NCI-H1417 (cell line): ENCODE results near the gene LHPP.
"Not testable (repeated sequence)": the region's sequence is repeated elsewhere in the genome, so short reads cannot be mapped to it uniquely, and the experiment has no call there.

ENCODE experiments used
- DNase-seq, 3 experiments: peaks; one replicate each; lab custom pipeline; 2025; lab: John Stamatoyannopoulos, UW

LHPP gene

GRCh38 chr10:124461642-124462347 lies at the start of gene LHPP:
LHPP (plus strand) TSS chr10:124461823; CDS start chr10:124461863, 40 bp downstream.
- DNase-seq: peak; percentile 68 to 88 (median 79)

- no peak for DNase-seq
These were observed 47.5 kb upstream of the LHPP start for GRCh38 chr10:124414076-124414475.

GRCh38 chr10:124415210-124415609 lies 46.4 kb upstream of the LHPP start:
- DNase-seq: no peak

- no peak for DNase-seq
These were observed 44.9 kb upstream of the LHPP start for GRCh38 chr10:124416733-124417132.

GRCh38 chr10:124417895-124418725 lies 43.5 kb upstream of the LHPP start:
- peak; percentile 21 to 71 (median 69) for DNase-seq

GRCh38 chr10:124418726-124419501 lies 42.7 kb upstream of the LHPP start, which contains the start of gene OAT:
OAT (minus strand) TSS chr10:124418923; CDS start chr10:124412171, 6,752 bp downstream.
- peak; percentile 91 to 96 (median 95) for DNase-seq

GRCh38 chr10:124419635-124420034 lies 42.0 kb upstream of the LHPP start:
- no peak for DNase-seq

GRCh38 chr10:124420254-124420653 lies 41.4 kb upstream of the LHPP start:
- DNase-seq: no peak

GRCh38 chr10:124422742-124423141 lies 38.9 kb upstream of the LHPP start:
- no peak for DNase-seq

- no peak for DNase-seq
These were observed 37.8 kb upstream of the LHPP start for GRCh38 chr10:124423813-124424212.

GRCh38 chr10:124425227-124425962 lies 36.2 kb upstream of the LHPP start:
- no peak for DNase-seq

- peak in 1 of 3 experiments; percentile 1 for DNase-seq
These were observed 33.3 kb upstream of the LHPP start for GRCh38 chr10:124428207-124428777.

- no peak for DNase-seq
These were observed 32.0 kb upstream of the LHPP start for GRCh38 chr10:124429576-124429975.

- DNase-seq: no peak
These were observed 31.5 kb upstream of the LHPP start for GRCh38 chr10:124430077-124430476.

- DNase-seq: no peak
These were observed 28.2 kb upstream of the LHPP start for GRCh38 chr10:124433461-124433860.

- not testable (repeated sequence) for DNase-seq
These were observed 25.9 kb upstream of the LHPP start for GRCh38 chr10:124435683-124436082.

- no peak for DNase-seq
These were observed 25.4 kb upstream of the LHPP start for GRCh38 chr10:124436191-124436638.

- DNase-seq: not testable (repeated sequence)
These were observed 19.9 kb upstream of the LHPP start for GRCh38 chr10:124441694-124442093.

GRCh38 chr10:124446830-124447750 lies 14.5 kb upstream of the LHPP start:
- no peak for DNase-seq
